ENCODE data around the gene ANXA5.

ANXA5 gene

GRCh38 chr4:121690001-121690400, 6.8 kb downstream of the ANXA5 start:
- H3K36me3 ChIP-seq (ENCODE audit: insufficient read depth, low read length) = peaks cover 13% of the 10 kb centered on the region
- H3K27ac ChIP-seq (ENCODE audit: low read depth, low read length) = no peak overlapping the region
- H3K4me1 ChIP-seq (ENCODE audit: insufficient read depth, low read length) = peaks cover 48% of the 10 kb centered on the region
- H3K9ac ChIP-seq (ENCODE audit: low read length) = no peak overlapping the region
- H3K27me3 ChIP-seq (ENCODE audit: control insufficient read depth in 1 of 2, insufficient read depth in 2 of 2, low read length in 2 of 2) = no peaks in the 10 kb centered on the region
- H3K4me3 ChIP-seq (ENCODE audit: low read depth in 1 of 2, low read length in 2 of 2) = no peak overlapping the region
- no peaks in the 10 kb centered on the region for H3K9me3 ChIP-seq (ENCODE audit: low read length)

DNA sequence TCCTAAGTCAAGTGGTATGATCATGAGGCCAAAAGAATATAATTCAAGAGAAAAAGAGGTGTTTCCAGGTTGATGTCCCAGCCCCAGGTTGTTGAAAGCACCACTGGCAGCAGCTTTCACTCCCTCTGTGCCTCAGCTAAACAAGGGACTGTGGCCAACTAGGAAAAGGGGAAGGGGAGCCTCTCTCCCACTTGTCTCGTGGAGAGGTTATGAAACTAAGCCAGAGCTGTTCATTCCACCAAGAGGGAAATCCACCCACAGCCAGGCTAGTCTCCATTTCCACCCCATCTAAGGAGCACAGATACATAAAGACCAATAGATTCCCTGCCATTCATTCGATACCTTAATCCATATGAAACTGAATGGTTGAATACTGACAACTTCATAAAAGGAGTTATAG, 8.1 kb downstream of the ANXA5 start:
- Histone ChIP-seq H3K9ac (ENCODE audit: low read length) (no peak overlapping the region), H3K4me3 (ENCODE audit: low read depth in 1 of 2, low read length in 2 of 2) (no peak overlapping the region), H3K4me1 (ENCODE audit: insufficient read depth, low read length) (peaks cover 46% of the 10 kb centered on the region), H3K36me3 (ENCODE audit: insufficient read depth, low read length) (peaks cover 13% of the 10 kb centered on the region), H3K27ac (ENCODE audit: low read depth, low read length) (no peak overlapping the region), H3K9me3 (ENCODE audit: low read length) (no peaks in the 10 kb centered on the region), H3K27me3 (ENCODE audit: control insufficient read depth in 1 of 2, insufficient read depth in 2 of 2, low read length in 2 of 2) (no peaks in the 10 kb centered on the region)

- H3K9ac ChIP-seq (ENCODE audit: low read length) = no peak overlapping the region
- no peak overlapping the region for H3K4me3 ChIP-seq (ENCODE audit: low read depth in 1 of 2, low read length in 2 of 2)
- H3K9me3 ChIP-seq (ENCODE audit: low read length) = no peaks in the 10 kb centered on the region
- H3K4me1 ChIP-seq (ENCODE audit: insufficient read depth, low read length) = peaks cover 42% of the 10 kb centered on the region
- H3K27me3 ChIP-seq (ENCODE audit: control insufficient read depth in 1 of 2, insufficient read depth in 2 of 2, low read length in 2 of 2) = no peaks in the 10 kb centered on the region
- H3K36me3 ChIP-seq (ENCODE audit: insufficient read depth, low read length) = peaks cover 15% of the 10 kb centered on the region
- no peak overlapping the region for H3K27ac ChIP-seq (ENCODE audit: low read depth, low read length)
Observed at GRCh38 chr4:121688261-121688660, 8.5 kb downstream of the ANXA5 start.

GRCh38 chr4:121686255-121686654, 10.5 kb downstream of the ANXA5 start:
- Histone ChIP-seq H3K9me3 (ENCODE audit: low read length) (no peaks in the 10 kb centered on the region), H3K4me3 (ENCODE audit: low read depth in 1 of 2, low read length in 2 of 2) (no peak overlapping the region), H3K9ac (ENCODE audit: low read length) (no peak overlapping the region), H3K27me3 (ENCODE audit: control insufficient read depth in 1 of 2, insufficient read depth in 2 of 2, low read length in 2 of 2) (no peaks in the 10 kb centered on the region), H3K27ac (ENCODE audit: low read depth, low read length) (no peak overlapping the region), H3K4me1 (ENCODE audit: insufficient read depth, low read length) (peaks cover 30% of the 10 kb centered on the region), H3K36me3 (ENCODE audit: insufficient read depth, low read length) (peaks cover 20% of the 10 kb centered on the region)

DNA sequence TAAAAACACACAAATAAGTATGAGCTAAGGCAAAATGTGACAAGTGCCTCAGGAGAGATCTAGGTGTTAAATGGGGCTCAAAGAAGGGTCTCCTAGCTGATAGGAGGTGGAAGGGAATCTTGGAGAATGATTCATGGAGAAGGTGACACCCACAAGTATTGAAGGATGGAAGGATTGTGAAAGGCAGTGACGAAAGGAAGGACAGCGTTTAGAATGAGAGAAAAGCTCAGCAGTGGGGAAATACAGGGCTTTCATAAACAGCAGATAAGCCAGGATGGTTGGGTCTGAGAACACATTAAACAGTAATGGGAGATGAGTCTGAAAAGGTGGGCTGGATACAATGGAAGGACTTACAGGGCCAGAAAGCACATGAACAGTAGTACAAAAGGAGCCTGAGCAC, 11.5 kb downstream of the ANXA5 start:
- H3K4me1 ChIP-seq (ENCODE audit: insufficient read depth, low read length) = peaks cover 20% of the 10 kb centered on the region
- no peaks in the 10 kb centered on the region for H3K27me3 ChIP-seq (ENCODE audit: control insufficient read depth in 1 of 2, insufficient read depth in 2 of 2, low read length in 2 of 2)
- H3K9me3 ChIP-seq (ENCODE audit: low read length) = no peaks in the 10 kb centered on the region
- H3K9ac ChIP-seq (ENCODE audit: low read length) = no peak overlapping the region
- H3K36me3 ChIP-seq (ENCODE audit: insufficient read depth, low read length) = peaks cover 30% of the 10 kb centered on the region
- H3K4me3 ChIP-seq (ENCODE audit: low read depth in 1 of 2, low read length in 2 of 2) = no peak overlapping the region
- H3K27ac ChIP-seq (ENCODE audit: low read depth, low read length) = no peak overlapping the region

GRCh38 chr4:121684561-121684960, 12.2 kb downstream of the ANXA5 start:
- peaks cover 36% of the 10 kb centered on the region for H3K36me3 ChIP-seq (ENCODE audit: insufficient read depth, low read length)

DNA sequence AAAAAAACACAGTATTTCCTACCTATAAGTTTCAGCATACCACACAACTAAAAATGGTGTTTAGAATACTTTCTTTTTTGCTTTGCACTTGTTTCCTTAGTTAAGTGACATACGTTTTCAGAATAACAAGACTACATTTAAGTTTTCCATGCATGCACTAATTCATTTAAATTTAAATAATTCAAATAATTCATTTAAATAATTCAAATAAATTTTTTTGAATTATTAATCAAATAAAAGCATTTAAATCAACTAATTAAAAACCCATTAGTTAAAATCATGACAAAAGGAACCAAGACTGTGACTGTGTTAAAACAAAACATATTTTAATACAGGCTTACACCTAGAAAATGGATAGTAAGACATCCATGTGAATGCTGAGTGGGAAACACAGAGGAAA, 12.8 kb downstream of the ANXA5 start:
- Histone ChIP-seq H3K9me3 (ENCODE audit: low read length) (no peaks in the 10 kb centered on the region), H3K4me3 (ENCODE audit: low read depth in 1 of 2, low read length in 2 of 2) (no peak overlapping the region), H3K27ac (ENCODE audit: low read depth, low read length) (no peak overlapping the region), H3K27me3 (ENCODE audit: control insufficient read depth in 1 of 2, insufficient read depth in 2 of 2, low read length in 2 of 2) (no peaks in the 10 kb centered on the region), H3K36me3 (ENCODE audit: insufficient read depth, low read length) (peaks cover 42% of the 10 kb centered on the region), H3K9ac (ENCODE audit: low read length) (no peak overlapping the region), H3K4me1 (ENCODE audit: insufficient read depth, low read length) (peaks cover 12% of the 10 kb centered on the region)

More at GRCh38 chr4:121684561-121684960, 12.2 kb downstream of the ANXA5 start:
- H3K9me3 ChIP-seq (ENCODE audit: low read length) = no peaks in the 10 kb centered on the region
- H3K4me1 ChIP-seq (ENCODE audit: insufficient read depth, low read length) = peaks cover 13% of the 10 kb centered on the region
- no peaks in the 10 kb centered on the region for H3K27me3 ChIP-seq (ENCODE audit: control insufficient read depth in 1 of 2, insufficient read depth in 2 of 2, low read length in 2 of 2)
- no peak overlapping the region for H3K9ac ChIP-seq (ENCODE audit: low read length)
- no peak overlapping the region for H3K4me3 ChIP-seq (ENCODE audit: low read depth in 1 of 2, low read length in 2 of 2)
- H3K27ac ChIP-seq (ENCODE audit: low read depth, low read length) = no peak overlapping the region

GRCh38 chr4:121680571-121680970, 16.2 kb downstream of the ANXA5 start:
- H3K9ac ChIP-seq (ENCODE audit: low read length) = no peak overlapping the region
- peaks cover 50% of the 10 kb centered on the region for H3K36me3 ChIP-seq (ENCODE audit: insufficient read depth, low read length)
- no peak overlapping the region for H3K4me3 ChIP-seq (ENCODE audit: low read depth in 1 of 2, low read length in 2 of 2)
- no peaks in the 10 kb centered on the region for H3K27me3 ChIP-seq (ENCODE audit: control insufficient read depth in 1 of 2, insufficient read depth in 2 of 2, low read length in 2 of 2)
- no peak overlapping the region for H3K27ac ChIP-seq (ENCODE audit: low read depth, low read length)
- H3K4me1 ChIP-seq (ENCODE audit: insufficient read depth, low read length) = no peaks in the 10 kb centered on the region
- H3K9me3 ChIP-seq (ENCODE audit: low read length) = no peaks in the 10 kb centered on the region

DNA sequence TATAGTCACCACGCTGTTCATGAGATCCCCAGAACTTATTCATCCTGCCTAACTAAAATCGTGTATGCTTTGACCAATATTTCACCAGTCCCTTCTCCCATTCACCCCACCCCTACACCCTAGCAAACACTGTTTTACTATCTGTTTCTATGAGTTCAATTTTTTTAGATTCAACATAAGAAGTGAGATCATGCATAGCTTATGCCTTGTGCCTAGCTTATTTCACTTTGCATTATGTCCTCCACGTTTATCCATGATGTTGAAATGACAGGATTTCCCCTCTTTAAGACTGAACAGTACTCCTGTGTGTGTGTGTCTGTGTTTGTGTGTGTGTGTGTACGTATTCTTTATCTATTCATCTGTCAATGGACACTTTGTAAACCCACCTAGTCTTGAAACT, 16.8 kb downstream of the ANXA5 start:
- no peak overlapping the region for H3K4me3 ChIP-seq (ENCODE audit: low read depth in 1 of 2, low read length in 2 of 2)
- peaks cover 48% of the 10 kb centered on the region for H3K36me3 ChIP-seq (ENCODE audit: insufficient read depth, low read length)
- no peaks in the 10 kb centered on the region for H3K27me3 ChIP-seq (ENCODE audit: control insufficient read depth in 1 of 2, insufficient read depth in 2 of 2, low read length in 2 of 2)
- no peak overlapping the region for H3K9ac ChIP-seq (ENCODE audit: low read length)
- no peak overlapping the region for H3K27ac ChIP-seq (ENCODE audit: low read depth, low read length)
- H3K4me1 ChIP-seq (ENCODE audit: insufficient read depth, low read length) = no peaks in the 10 kb centered on the region
- H3K9me3 ChIP-seq (ENCODE audit: low read length) = no peaks in the 10 kb centered on the region

GRCh38 chr4:121679267-121679666, 17.5 kb downstream of the ANXA5 start:
- no peaks in the 10 kb centered on the region for H3K4me1 ChIP-seq (ENCODE audit: insufficient read depth, low read length)
- H3K36me3 ChIP-seq (ENCODE audit: insufficient read depth, low read length) = peaks cover 48% of the 10 kb centered on the region
- H3K27ac ChIP-seq (ENCODE audit: low read depth, low read length) = no peak overlapping the region
- H3K4me3 ChIP-seq (ENCODE audit: low read depth in 1 of 2, low read length in 2 of 2) = no peak overlapping the region
- H3K9ac ChIP-seq (ENCODE audit: low read length) = no peak overlapping the region
- no peaks in the 10 kb centered on the region for H3K27me3 ChIP-seq (ENCODE audit: control insufficient read depth in 1 of 2, insufficient read depth in 2 of 2, low read length in 2 of 2)
- no peaks in the 10 kb centered on the region for H3K9me3 ChIP-seq (ENCODE audit: low read length)

- H3K36me3 ChIP-seq (ENCODE audit: insufficient read depth, low read length) = peaks cover 53% of the 10 kb centered on the region
- H3K4me1 ChIP-seq (ENCODE audit: insufficient read depth, low read length) = no peaks in the 10 kb centered on the region
- H3K27me3 ChIP-seq (ENCODE audit: control insufficient read depth in 1 of 2, insufficient read depth in 2 of 2, low read length in 2 of 2) = no peaks in the 10 kb centered on the region
- H3K9me3 ChIP-seq (ENCODE audit: low read length) = no peaks in the 10 kb centered on the region
- no peak overlapping the region for H3K4me3 ChIP-seq (ENCODE audit: low read depth in 1 of 2, low read length in 2 of 2)
- no peak overlapping the region for H3K27ac ChIP-seq (ENCODE audit: low read depth, low read length)
- H3K9ac ChIP-seq (ENCODE audit: low read length) = no peak overlapping the region
Observed at GRCh38 chr4:121677524-121677923, 19.3 kb downstream of the ANXA5 start.

- H3K36me3 ChIP-seq (ENCODE audit: insufficient read depth, low read length) = peaks cover 61% of the 10 kb centered on the region
- H3K4me3 ChIP-seq (ENCODE audit: low read depth in 1 of 2, low read length in 2 of 2) = no peak overlapping the region
- H3K27me3 ChIP-seq (ENCODE audit: control insufficient read depth in 1 of 2, insufficient read depth in 2 of 2, low read length in 2 of 2) = no peaks in the 10 kb centered on the region
- H3K9ac ChIP-seq (ENCODE audit: low read length) = no peak overlapping the region
- no peaks in the 10 kb centered on the region for H3K4me1 ChIP-seq (ENCODE audit: insufficient read depth, low read length)
- H3K9me3 ChIP-seq (ENCODE audit: low read length) = no peaks in the 10 kb centered on the region
- no peak overlapping the region for H3K27ac ChIP-seq (ENCODE audit: low read depth, low read length)
Observed at GRCh38 chr4:121676345-121677075, 20.3 kb downstream of the ANXA5 start.
